Caco-2 (cell line): Measurements from ENCODE around the gene GHR. TPM values are rescaled to one million over a fixed set of nuclear protein-coding genes. Genes with fewer than 3 reads are reported as not detected.

Source experiments
- BruUV-seq: library from RNA; stranded (reverse); fragments of 400-500 nt; replicated peaks from 2 replicates; lab custom pipeline; 2021; lab: Mats Ljungman, UMichigan
- CTCF ChIA-PET: fragments of 300-600 bp; sonication (Branson Sonifier 250); formaldehyde crosslinking; loops from one replicate; lab custom pipeline; 2022; ENCODE audit warnings: antibody characterized with exemption; lab: Charles Lee
- POLR2A ChIA-PET: fragments of 300-600 bp; sonication (Branson Sonifier 250); formaldehyde crosslinking; loops from one replicate; lab custom pipeline; 2022; ENCODE audit warnings: antibody characterized with exemption; lab: Charles Lee
- DNase-seq, 2 experiments: peaks; one replicate each; pipeline versions ENCODE4 v3.0.0 to v3.0.0-alpha.2; 2020 to 2022
- H3K27me3 ChIP-seq: replicated peaks from 2 replicates; pipeline ENCODE4 v1.6.0; 2011; ENCODE audit warnings: low read length; ENCODE audit not compliant: control insufficient read depth, insufficient read depth
- H3K36me3 ChIP-seq: 2 replicates; pipeline ENCODE4 v1.5.1; 2011; ENCODE audit warnings: low read length; ENCODE audit not compliant: control insufficient read depth, insufficient read depth
- H3K4me1 ChIP-seq: fragments of 250-450 bp; sonication (Bioruptor Pico); 2 replicates; pipeline ENCODE4 v1.5.1; 2020; ENCODE audit warnings: mild to moderate bottlenecking
- H3K4me3 ChIP-seq: 2 replicates; pipeline ENCODE4 v1.5.1; 2011; ENCODE audit warnings: low read depth, mild to moderate bottlenecking, control low read depth, low read length
- H3K9me3 ChIP-seq: fragments of 250-450 bp; sonication (Bioruptor Pico); 2 replicates; pipeline ENCODE4 v1.5.1; 2020; ENCODE audit warnings: mild to moderate bottlenecking, moderate library complexity
- H3K27ac Mint-ChIP-seq: one replicate; pipeline ENCODE4 v1.8.0; 2022; ENCODE audit warnings: mixed read lengths; ENCODE audit not compliant: unreplicated experiment
- H3K27me3 Mint-ChIP-seq: one replicate; pipeline ENCODE4 v1.8.0; 2022; ENCODE audit warnings: mixed read lengths; ENCODE audit not compliant: insufficient read depth, unreplicated experiment
- H3K36me3 Mint-ChIP-seq: one replicate; pipeline ENCODE4 v1.8.0; 2022; ENCODE audit warnings: mild to moderate bottlenecking, mixed read lengths; ENCODE audit not compliant: insufficient read depth, unreplicated experiment
- H3K4me1 Mint-ChIP-seq: one replicate; pipeline ENCODE4 v1.8.0; 2022; ENCODE audit warnings: low read depth, mixed read lengths; ENCODE audit not compliant: unreplicated experiment
- H3K4me3 Mint-ChIP-seq: one replicate; pipeline ENCODE4 v1.8.0; 2022; ENCODE audit warnings: mild to moderate bottlenecking, moderate library complexity, mixed read lengths; ENCODE audit not compliant: unreplicated experiment
- H3K9me3 Mint-ChIP-seq: one replicate; pipeline ENCODE4 v1.8.0; 2022; ENCODE audit warnings: mixed read lengths; ENCODE audit not compliant: unreplicated experiment
- intact Hi-C: fragments of 100-400 bp; cut with micrococcal nuclease; formaldehyde crosslinking; loops from one replicate; pipeline ENCODE4 v1.10.0; 2022; ENCODE audit not compliant: unreplicated experiment
- total RNA-seq: library from RNA; stranded (reverse); gene quantifications from 2 replicates; pipeline ENCODE4 v1.2.3, GENCODE V29; 2022
- TF ChIP-seq, protein P1 (sequence below), 2 experiments: fragments of 200-600 bp in 1 of 2; IDR thresholded peaks; 1 replicate in 1 of 2; 2 replicates in 1 of 2; pipeline versions ENCODE4 v1.5.1 to v1.8.0; 2011 to 2022; ENCODE audit warnings: antibody characterized with exemption in 1 of 2, control low read depth in 1 of 2, inconsistent platforms in 1 of 2, low read depth in 1 of 2, low read length in 1 of 2, mild to moderate bottlenecking in 1 of 2, moderate library complexity in 1 of 2; ENCODE audit not compliant: insufficient read depth in 1 of 2, severe bottlenecking in 1 of 2, unreplicated experiment in 1 of 2

Gene GHR
- total RNA-seq, 1 experiment from 2014 or later: 0.54 TPM

DNA sequence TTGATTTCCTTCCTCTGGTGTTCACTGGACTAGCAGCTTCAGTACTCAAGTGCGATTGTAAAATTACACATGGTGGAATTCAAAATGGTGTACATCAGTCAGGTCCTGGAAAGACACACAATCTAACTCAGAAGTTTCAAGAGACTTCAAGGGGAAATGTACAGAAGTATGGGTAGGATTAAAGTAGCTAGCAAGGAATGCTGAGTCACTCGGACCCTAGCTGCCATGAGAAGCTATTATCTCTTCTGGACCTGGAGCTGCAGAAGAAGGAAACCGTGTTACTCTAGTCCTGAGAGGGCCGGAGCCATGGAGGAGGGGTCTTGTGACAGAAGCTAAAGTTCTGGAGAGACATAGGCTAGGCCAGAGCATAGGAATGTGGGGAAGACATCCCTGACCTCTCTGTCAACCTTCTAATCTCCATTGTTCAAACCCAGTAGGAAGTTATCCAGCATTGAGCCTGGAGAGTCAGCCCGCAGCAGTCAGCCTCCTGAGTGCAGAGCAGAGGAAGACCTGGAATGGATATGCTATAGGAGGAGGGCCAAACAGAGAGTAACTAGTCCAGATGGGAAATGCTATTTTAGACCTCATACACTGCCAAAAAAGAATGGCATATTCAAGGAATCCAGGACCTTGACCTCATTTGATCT is 84.3 kb downstream of the GHR start:
- H3K4me1 ChIP-seq: no peaks in the 10 kb centered on the region
- no peaks in the 10 kb centered on the region for H3K9me3 ChIP-seq
- Mint-ChIP-seq H3K27ac (no peak overlapping the region), H3K4me3 (no peak overlapping the region), H3K9me3 (no peaks in the 10 kb centered on the region), H3K4me1 (no peaks in the 10 kb centered on the region), H3K27me3 (no peaks in the 10 kb centered on the region), H3K36me3 (no peaks in the 10 kb centered on the region)
- intact Hi-C loops: no loop called here
- no TSS peak for BruUV-seq
- POLR2A ChIA-PET: no interaction called here
- TF ChIP-seq, protein P1, sequence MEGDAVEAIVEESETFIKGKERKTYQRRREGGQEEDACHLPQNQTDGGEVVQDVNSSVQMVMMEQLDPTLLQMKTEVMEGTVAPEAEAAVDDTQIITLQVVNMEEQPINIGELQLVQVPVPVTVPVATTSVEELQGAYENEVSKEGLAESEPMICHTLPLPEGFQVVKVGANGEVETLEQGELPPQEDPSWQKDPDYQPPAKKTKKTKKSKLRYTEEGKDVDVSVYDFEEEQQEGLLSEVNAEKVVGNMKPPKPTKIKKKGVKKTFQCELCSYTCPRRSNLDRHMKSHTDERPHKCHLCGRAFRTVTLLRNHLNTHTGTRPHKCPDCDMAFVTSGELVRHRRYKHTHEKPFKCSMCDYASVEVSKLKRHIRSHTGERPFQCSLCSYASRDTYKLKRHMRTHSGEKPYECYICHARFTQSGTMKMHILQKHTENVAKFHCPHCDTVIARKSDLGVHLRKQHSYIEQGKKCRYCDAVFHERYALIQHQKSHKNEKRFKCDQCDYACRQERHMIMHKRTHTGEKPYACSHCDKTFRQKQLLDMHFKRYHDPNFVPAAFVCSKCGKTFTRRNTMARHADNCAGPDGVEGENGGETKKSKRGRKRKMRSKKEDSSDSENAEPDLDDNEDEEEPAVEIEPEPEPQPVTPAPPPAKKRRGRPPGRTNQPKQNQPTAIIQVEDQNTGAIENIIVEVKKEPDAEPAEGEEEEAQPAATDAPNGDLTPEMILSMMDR (IDR thresholded peaks at IDR 0.05; ENCODE audit: insufficient read depth in 1 of 2, low read depth in 1 of 2, low read length in 1 of 2, severe bottlenecking in 1 of 2, unreplicated experiment in 1 of 2): no peak
- no peaks in the 10 kb centered on the region for H3K36me3 ChIP-seq
- no peak for DNase-seq
- no peak overlapping the region for H3K4me3 ChIP-seq
- no peaks in the 10 kb centered on the region for H3K27me3 ChIP-seq
- CTCF ChIA-PET: no interaction called here

DNA sequence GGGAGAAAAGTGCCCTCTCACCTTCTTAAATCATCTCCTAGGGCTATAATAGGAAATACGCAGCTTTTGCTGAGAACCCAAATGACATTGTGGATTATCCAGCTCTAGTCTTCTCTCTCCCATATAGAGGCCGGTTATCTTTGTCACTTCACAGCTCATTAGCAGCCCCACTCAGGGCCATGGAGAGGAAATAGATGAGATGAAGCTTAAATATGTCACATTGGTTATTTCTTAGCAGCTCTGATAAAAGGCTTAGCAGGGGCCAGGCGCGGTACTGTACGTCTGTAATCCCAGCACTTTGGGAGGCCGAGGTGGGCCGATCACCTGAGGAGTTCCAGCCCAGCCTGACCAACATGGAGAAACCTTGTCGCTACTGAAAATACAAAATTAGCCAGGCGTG is 90.0 kb downstream of the GHR start:
- no peak overlapping the region for H3K27ac Mint-ChIP-seq
- Histone ChIP-seq H3K9me3 (no peaks in the 10 kb centered on the region), H3K27me3 (no peaks in the 10 kb centered on the region), H3K4me3 (no peak overlapping the region), H3K36me3 (no peaks in the 10 kb centered on the region), H3K4me1 (peaks cover 20% of the 10 kb centered on the region; the same call in 1 of the 2 replicates)
- H3K27me3 Mint-ChIP-seq: no peaks in the 10 kb centered on the region
- no peaks in the 10 kb centered on the region for H3K36me3 Mint-ChIP-seq
- H3K4me1 Mint-ChIP-seq: peaks cover 8% of the 10 kb centered on the region
- no peak overlapping the region for H3K4me3 Mint-ChIP-seq
- TF ChIP-seq, protein P1 (IDR thresholded peaks at IDR 0.05; ENCODE audit: insufficient read depth in 1 of 2, low read depth in 1 of 2, low read length in 1 of 2, severe bottlenecking in 1 of 2, unreplicated experiment in 1 of 2): no peak
- no peak for DNase-seq
- BruUV-seq: no TSS peak
- POLR2A ChIA-PET: no interaction called here
- intact Hi-C loops: no loop called here
- CTCF ChIA-PET: interaction anchor here (0.7 kb wide), 1 partner anchor 454 kb away, joined by 3 read pairs; no protein-coding TSS in a partner anchor
- no peaks in the 10 kb centered on the region for H3K9me3 Mint-ChIP-seq

DNA sequence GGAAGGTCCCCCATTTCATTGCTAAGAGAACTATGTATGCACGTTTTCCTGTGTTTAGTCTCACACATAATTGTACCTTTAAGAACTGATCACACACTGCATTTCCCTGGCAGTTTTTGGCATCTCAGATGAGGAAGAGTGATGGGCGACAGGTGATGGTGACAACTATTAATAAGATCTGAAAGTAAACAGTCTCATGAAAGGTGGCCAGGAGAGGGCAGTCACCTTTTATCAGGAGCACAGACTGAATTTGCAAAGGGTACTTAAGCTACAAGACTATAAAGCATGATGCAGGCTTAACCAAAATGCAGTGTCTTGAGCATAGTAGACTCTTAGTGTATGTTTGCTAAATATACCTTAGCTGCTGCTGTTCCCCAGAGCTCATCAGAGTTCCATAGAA is 91.5 kb downstream of the GHR start:
- H3K9me3 ChIP-seq: no peaks in the 10 kb centered on the region
- POLR2A ChIA-PET: no interaction called here
- H3K4me3 ChIP-seq: no peak overlapping the region
- peaks cover 20% of the 10 kb centered on the region; the same call in 1 of the 2 replicates for H3K4me1 ChIP-seq
- BruUV-seq: no TSS peak
- H3K27me3 ChIP-seq: no peaks in the 10 kb centered on the region
- no peaks in the 10 kb centered on the region for H3K27me3 Mint-ChIP-seq
- H3K9me3 Mint-ChIP-seq: no peaks in the 10 kb centered on the region
- H3K36me3 ChIP-seq: no peaks in the 10 kb centered on the region
- peaks cover 8% of the 10 kb centered on the region for H3K4me1 Mint-ChIP-seq
- intact Hi-C loops: loop anchor here (1.0 to 5.0 kb wide), 5 partner anchors 58 to 375 kb away; partner anchors contain the start of gene GHR
- peak in 1 of 2 experiments; percentile 19 for DNase-seq
- H3K27ac Mint-ChIP-seq: no peak overlapping the region
- no peaks in the 10 kb centered on the region for H3K36me3 Mint-ChIP-seq
- TF ChIP-seq, protein P1 (IDR thresholded peaks at IDR 0.05; ENCODE audit: insufficient read depth in 1 of 2, low read depth in 1 of 2, low read length in 1 of 2, severe bottlenecking in 1 of 2, unreplicated experiment in 1 of 2): peak; percentile 16 to 33
- no peak overlapping the region for H3K4me3 Mint-ChIP-seq
- CTCF ChIA-PET: interaction anchor here (0.7 to 1.4 kb wide), 8 partner anchors 69 to 394 kb away, joined by 3 to 9 read pairs (median 4); partner anchors contain the start of gene GHR
